ENCODE results near the gene YPEL2. TPM values are rescaled to one million over a fixed set of nuclear protein-coding genes. Genes with fewer than 3 reads are reported as not detected.

Gene YPEL2
- polyA plus RNA-seq, 1 experiment = 9.2 TPM

- ChIA-PET POLR2A (no interaction called here), CTCF (interaction anchor here (1.4 to 3.9 kb wide), 2 partner anchors 14 to 121 kb away, joined by 3 to 12 read pairs; no protein-coding TSS in a partner anchor)
- TF ChIP-seq CTCF (IDR thresholded peaks at IDR 0.05; ENCODE audit: insufficient read depth, low read depth, low read length) = no peak
- Histone ChIP-seq H3K27me3 (ENCODE audit: control insufficient read depth, insufficient read depth, low read length) (no peaks in the 10 kb centered on the region), H3K36me3 (ENCODE audit: control insufficient read depth, insufficient read depth, low read length) (no peaks in the 10 kb centered on the region), H3K4me3 (ENCODE audit: low read depth, low read length) (no peak overlapping the region)
- no peak for DNase-seq (ENCODE audit: low read depth)
Measured at GRCh38 chr17:59432657-59433056, 101.2 kb downstream of the YPEL2 start.

- POLR2A ChIA-PET = no interaction called here
Measured at GRCh38 chr17:59433586-59433985, 102.1 kb downstream of the YPEL2 start.

DNA sequence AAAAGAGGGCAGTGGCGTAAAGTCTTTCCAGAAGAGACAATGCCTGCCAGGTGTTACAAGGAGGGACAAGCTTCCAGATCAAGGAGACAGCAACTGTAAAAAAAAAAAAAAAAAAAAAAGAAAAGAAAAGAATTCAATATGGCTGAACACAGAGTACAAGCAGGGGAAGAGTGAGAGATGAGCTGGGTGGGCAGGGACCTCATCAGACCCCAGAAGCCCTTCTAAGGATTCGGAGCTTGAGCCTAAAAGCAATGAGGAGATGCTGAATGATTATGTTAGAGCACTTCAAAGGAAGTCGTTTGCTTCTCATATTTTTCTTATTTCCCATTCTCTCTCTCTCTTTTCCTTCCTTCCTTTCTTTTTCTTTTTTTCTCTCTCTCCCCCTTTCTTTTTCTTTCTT, 103.0 kb downstream of the YPEL2 start:
- TF ChIP-seq CTCF (IDR thresholded peaks at IDR 0.05; ENCODE audit: insufficient read depth, low read depth, low read length) = no peak
- H3K36me3 ChIP-seq (ENCODE audit: control insufficient read depth, insufficient read depth, low read length) = no peaks in the 10 kb centered on the region
- no peak for DNase-seq (ENCODE audit: low read depth)
- ChIA-PET POLR2A (no interaction called here), CTCF (interaction anchor here (1.2 to 1.4 kb wide), 2 partner anchors 118 to 123 kb away, joined by 4 read pairs; no protein-coding TSS in a partner anchor)
- H3K4me3 ChIP-seq (ENCODE audit: low read depth, low read length) = no peak overlapping the region
- H3K27me3 ChIP-seq (ENCODE audit: control insufficient read depth, insufficient read depth, low read length) = no peaks in the 10 kb centered on the region

More at GRCh38 chr17:59433586-59433985, 102.1 kb downstream of the YPEL2 start:
- TF ChIP-seq CTCF (IDR thresholded peaks at IDR 0.05; ENCODE audit: insufficient read depth, low read depth, low read length) = no peak
- CTCF ChIA-PET = interaction anchor here (3.9 kb wide), 1 partner anchor 122 kb away, joined by 12 read pairs; no protein-coding TSS in a partner anchor
- no peak for DNase-seq (ENCODE audit: low read depth)
- Histone ChIP-seq H3K36me3 (ENCODE audit: control insufficient read depth, insufficient read depth, low read length) (no peaks in the 10 kb centered on the region), H3K27me3 (ENCODE audit: control insufficient read depth, insufficient read depth, low read length) (no peaks in the 10 kb centered on the region), H3K4me3 (ENCODE audit: low read depth, low read length) (no peak overlapping the region)

- ChIA-PET POLR2A (interaction anchor here (0.6 kb wide), 1 partner anchor 20 kb away, joined by 3 read pairs; no protein-coding TSS in a partner anchor), CTCF (interaction anchor here (1.2 to 1.4 kb wide), 2 partner anchors 118 to 123 kb away, joined by 4 read pairs; no protein-coding TSS in a partner anchor)
- no peaks in the 10 kb centered on the region for H3K36me3 ChIP-seq (ENCODE audit: control insufficient read depth, insufficient read depth, low read length)
- H3K4me3 ChIP-seq (ENCODE audit: low read depth, low read length) = no peak overlapping the region
- H3K27me3 ChIP-seq (ENCODE audit: control insufficient read depth, insufficient read depth, low read length) = no peaks in the 10 kb centered on the region
- no peak for TF ChIP-seq CTCF (IDR thresholded peaks at IDR 0.05; ENCODE audit: insufficient read depth, low read depth, low read length)
- DNase-seq (ENCODE audit: low read depth) = no peak
Measured at GRCh38 chr17:59435238-59435637, 103.8 kb downstream of the YPEL2 start.

- ChIA-PET CTCF (interaction anchor here (0.6 to 2.2 kb wide), 2 partner anchors 107 to 116 kb away, joined by 3 to 15 read pairs; no protein-coding TSS in a partner anchor), POLR2A (no interaction called here)
- TF ChIP-seq CTCF (IDR thresholded peaks at IDR 0.05; ENCODE audit: insufficient read depth, low read depth, low read length) = no peak
- no peak for DNase-seq (ENCODE audit: low read depth)
- Histone ChIP-seq H3K36me3 (ENCODE audit: control insufficient read depth, insufficient read depth, low read length) (no peaks in the 10 kb centered on the region), H3K4me3 (ENCODE audit: low read depth, low read length) (no peak overlapping the region), H3K27me3 (ENCODE audit: control insufficient read depth, insufficient read depth, low read length) (no peaks in the 10 kb centered on the region)
Measured at GRCh38 chr17:59436900-59437299, 105.4 kb downstream of the YPEL2 start.

Data from BJ (cell line).